ENCODE measurements around the gene TMEM120B.

DNA sequence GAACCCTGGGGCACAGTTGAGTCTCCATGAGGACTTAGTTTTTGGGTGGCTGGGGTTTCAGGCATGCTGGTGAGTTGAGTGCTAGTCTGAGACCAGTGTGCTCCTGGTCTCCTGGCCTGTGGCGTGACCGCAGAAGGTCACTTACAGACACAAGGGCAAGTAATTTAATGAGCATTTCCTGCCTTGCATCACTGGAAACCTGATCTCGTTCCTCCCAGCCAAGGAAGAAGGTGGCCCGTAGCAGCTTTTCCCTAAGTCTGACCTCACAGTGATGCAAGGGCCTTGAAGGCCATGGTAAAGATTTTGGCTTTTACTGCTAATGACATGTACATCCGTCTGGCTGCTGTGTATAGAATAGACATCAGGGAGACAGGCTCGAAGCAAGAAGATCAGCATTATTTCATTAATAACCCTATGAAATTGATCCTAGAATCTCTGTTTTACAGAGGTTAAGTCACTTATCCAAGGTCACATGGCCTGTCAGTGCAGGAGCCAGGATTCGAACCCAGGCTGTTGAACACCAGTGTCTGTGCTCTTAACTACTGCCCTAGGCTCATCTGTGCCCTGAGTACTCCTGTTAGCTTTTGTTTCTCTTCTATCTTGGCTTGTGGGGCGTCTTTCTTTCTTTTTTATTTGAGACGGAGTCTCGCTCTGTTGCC is 4.6 kb downstream of the TMEM120B start:
- TF ChIP-seq, protein P1, sequence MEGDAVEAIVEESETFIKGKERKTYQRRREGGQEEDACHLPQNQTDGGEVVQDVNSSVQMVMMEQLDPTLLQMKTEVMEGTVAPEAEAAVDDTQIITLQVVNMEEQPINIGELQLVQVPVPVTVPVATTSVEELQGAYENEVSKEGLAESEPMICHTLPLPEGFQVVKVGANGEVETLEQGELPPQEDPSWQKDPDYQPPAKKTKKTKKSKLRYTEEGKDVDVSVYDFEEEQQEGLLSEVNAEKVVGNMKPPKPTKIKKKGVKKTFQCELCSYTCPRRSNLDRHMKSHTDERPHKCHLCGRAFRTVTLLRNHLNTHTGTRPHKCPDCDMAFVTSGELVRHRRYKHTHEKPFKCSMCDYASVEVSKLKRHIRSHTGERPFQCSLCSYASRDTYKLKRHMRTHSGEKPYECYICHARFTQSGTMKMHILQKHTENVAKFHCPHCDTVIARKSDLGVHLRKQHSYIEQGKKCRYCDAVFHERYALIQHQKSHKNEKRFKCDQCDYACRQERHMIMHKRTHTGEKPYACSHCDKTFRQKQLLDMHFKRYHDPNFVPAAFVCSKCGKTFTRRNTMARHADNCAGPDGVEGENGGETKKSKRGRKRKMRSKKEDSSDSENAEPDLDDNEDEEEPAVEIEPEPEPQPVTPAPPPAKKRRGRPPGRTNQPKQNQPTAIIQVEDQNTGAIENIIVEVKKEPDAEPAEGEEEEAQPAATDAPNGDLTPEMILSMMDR (IDR thresholded peaks at IDR 0.05; ENCODE audit: low read depth, low read length) = no peak
- TF ChIP-seq EZH2phosphoT487 (IDR thresholded peaks at IDR 0.05; ENCODE audit: low read depth) = no peak

Data from OCI-LY3 (cell line).